Neural cell (in vitro differentiated cells): Measurements from ENCODE around the gene TMEM59L.

Experiments used
- CTCF ChIP-seq: fragments of 450-650 bp; IDR thresholded peaks from 2 replicates; pipeline ENCODE4 v1.5.1; 2014; ENCODE audit warnings: antibody characterized with exemption, mild to moderate bottlenecking, moderate library complexity; ENCODE audit not compliant: poor library complexity, severe bottlenecking
- POLR2AphosphoS5 ChIP-seq: IDR thresholded peaks from 2 replicates; pipeline ENCODE4 v1.6.1; 2012

DNA sequence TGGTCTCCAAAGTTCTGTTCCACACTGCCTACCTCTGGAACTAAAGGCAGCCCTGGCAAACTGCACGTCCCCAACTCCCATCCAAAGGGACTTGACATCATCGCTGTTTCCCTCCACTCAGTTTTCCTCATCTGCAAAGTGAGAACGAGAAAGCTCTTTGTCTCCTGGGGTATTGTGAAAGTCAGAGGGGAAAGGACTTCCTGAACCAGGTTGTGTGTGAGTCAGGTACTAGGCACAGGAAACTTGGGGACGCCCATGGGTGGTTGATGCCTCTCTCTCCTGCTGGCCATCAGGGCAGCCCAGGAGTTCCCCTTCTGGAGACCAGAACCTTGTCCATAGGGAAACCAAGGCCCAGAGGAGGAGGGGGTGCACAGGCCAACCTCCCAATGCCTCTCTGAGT is 10.8 kb upstream of the TMEM59L start:
- no peak for TF ChIP-seq CTCF
- TF ChIP-seq POLR2AphosphoS5: no peak
